GM12872 (cell line): ENCODE measurements around the gene DHX8.

Experiments used
- TF ChIP-seq, protein P1 (sequence below): IDR thresholded peaks from 3 replicates; pipeline ENCODE4 v1.5.1; 2011; ENCODE audit warnings: low read depth, mild to moderate bottlenecking, low read length, moderate library complexity; ENCODE audit not compliant: insufficient read depth

The DHX8 gene

DNA sequence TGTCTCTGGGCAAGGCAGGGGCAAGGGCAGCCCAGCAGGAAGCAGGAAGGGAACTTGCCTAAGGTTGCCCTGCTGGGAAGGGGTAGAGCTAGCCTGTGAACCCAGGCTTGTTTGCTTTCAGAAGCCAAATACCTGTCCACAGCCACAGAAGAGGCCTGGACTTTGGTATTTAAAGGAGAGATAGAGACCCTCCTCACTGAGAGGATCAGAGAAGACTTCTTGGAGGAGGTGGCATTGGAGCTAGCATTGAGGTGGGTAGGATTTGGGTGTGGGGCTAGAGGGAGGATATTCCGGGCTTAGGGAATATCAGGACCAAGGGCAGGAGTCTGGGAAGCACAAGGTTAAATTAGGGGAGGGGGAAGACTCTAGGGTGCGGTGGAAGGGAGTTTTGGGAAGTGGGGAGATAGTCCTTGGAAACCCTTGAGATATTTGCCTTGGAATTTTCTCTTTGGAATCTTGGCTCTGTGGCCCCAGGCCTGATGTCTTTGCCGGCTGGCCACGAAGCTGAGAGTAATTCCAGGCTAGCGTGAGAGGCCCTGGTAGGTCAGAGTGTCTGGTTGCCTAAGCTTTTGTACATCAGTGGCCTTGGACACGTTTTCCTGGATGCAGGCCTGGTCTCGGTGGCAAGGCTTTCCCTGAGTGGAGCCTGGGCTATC, 75.5 kb downstream of the DHX8 start:
- TF ChIP-seq, protein P1, sequence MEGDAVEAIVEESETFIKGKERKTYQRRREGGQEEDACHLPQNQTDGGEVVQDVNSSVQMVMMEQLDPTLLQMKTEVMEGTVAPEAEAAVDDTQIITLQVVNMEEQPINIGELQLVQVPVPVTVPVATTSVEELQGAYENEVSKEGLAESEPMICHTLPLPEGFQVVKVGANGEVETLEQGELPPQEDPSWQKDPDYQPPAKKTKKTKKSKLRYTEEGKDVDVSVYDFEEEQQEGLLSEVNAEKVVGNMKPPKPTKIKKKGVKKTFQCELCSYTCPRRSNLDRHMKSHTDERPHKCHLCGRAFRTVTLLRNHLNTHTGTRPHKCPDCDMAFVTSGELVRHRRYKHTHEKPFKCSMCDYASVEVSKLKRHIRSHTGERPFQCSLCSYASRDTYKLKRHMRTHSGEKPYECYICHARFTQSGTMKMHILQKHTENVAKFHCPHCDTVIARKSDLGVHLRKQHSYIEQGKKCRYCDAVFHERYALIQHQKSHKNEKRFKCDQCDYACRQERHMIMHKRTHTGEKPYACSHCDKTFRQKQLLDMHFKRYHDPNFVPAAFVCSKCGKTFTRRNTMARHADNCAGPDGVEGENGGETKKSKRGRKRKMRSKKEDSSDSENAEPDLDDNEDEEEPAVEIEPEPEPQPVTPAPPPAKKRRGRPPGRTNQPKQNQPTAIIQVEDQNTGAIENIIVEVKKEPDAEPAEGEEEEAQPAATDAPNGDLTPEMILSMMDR = no peak

DNA sequence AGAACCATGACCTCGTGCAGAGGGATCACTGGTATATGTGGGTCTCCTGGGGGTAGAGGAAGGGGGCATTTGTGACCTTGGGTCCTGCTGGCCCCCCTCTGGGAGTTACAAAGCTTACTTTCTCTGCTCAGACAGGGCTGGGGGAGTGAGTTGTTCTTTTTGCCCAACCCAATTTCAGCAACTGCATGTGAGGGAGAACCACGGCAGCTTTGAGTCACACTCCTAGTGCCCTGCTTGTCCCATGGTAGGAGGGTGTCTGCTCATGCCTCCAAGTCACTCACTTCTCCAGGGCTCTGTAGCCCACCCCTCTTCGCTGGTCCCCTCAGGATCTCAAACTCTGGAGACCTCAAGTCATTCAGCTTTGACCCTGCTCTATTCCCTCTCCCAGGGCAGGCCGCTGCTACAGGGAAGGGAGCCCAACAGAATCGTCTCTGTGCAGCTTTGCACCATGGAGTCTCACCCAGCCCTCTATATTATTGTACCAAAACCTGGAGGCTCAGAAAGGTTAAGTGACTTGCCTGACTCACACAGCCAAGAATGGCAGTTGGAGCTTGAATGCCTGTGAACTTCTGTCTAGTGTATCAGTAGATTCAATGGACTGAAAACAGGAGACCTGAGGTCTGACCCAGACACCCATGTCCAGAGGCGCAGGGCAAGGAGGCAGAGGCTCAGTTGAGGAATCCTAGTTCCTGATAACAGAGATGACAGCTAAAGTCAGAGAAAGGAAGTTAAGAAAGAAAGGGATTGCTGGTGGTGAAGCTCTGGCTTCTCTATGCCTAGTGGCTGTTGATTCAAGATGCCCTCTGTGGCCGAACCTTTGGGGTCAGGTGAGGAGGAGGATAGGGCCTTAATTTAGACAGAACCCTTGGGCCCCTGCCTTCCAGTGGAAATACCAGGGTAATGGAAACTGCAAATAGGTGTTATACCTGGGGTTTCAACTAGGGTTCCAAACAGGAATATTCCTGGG, 77.0 kb downstream of the DHX8 start:
- TF ChIP-seq, protein P1 = no peak

DNA sequence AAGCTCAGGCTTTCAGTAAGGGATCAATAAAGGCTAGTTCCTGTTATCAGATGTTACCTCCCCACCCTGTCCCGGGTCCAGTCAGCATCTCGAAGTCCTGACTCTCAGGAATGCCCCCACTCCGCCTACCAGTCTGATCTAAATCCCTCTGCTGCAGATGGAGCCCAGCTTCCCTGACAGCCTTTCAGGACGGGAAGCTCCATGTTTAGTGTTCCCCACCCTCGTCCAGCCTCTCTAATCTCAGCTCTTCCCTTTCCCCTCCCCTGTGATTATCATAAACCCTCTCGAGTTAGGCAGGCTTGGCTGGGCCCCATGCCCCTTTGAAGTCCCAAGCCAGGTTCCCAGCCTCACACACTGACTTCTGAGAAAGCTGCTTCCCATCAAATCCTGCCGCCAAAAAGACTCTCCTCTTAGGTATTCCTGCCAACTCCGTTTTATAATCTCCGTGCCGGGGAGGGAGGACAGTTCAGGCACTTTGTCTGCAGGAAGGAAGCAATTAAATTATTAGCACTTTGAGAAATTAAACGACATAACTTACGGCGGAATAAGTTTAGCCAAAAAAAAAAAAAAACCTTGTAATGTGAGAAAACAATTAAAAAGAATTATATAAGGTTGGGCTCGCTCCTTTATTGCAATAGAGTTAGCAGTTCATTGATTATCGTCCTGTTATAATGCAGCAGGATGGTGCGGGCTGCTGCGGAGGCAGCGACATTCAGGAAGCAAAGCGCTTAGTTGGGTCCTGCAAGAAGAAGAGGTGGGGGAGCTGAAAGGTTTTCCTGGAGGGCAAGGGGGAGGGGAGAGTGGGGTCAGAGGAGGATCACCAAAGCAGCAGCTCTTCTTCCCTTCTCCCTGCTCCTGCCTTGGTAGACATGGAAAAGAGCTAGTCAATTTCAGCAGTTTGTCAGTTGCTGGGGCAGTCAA, 79.2 kb downstream of the DHX8 start:
- TF ChIP-seq, protein P1 = no peak

DNA sequence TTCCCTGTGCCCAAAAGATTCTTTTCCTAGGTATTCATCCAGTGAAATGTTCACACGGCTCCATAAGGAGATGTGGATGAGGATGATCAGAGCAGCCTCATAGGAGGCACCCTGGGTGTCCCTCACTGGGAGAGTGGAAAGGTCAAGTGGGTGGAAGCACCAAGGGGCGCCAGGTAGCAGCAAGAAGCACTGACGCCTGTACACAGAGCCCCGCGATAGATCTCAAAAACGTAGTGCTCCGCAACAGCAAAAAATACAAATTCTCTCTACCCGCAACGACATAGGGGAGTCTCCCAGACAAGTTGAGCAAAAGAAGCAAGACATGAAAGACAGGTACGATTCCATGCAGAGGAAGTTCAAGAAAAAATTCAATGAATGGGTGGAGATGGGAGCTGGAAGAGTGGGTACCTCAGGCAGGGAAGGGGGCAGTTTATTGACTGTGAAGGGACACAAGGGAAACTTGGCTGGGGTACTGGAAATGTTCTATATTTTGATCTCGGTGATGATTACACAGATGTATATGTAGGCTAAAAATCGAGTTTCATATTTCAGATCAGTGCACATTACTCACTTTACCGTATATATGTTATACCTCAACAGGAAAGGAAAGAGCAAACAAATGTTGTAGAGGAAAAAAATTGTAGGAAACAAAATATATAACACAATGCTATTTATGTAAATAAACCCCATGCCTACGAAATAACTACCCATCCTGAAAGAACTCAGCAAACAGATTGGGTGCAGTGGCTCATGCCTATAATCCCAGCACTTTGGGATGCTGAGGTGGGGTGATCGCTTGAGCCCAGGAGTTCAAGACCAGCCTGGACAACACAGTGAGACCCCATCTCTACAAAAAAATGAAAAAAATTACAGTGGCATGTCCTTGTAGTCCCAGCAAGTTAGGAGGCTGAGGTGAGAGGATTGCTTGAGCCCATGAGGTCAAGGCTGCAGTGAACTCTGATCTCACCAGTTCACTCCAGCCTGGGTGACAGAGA, 80.1 kb downstream of the DHX8 start:
- TF ChIP-seq, protein P1 = no peak

DNA sequence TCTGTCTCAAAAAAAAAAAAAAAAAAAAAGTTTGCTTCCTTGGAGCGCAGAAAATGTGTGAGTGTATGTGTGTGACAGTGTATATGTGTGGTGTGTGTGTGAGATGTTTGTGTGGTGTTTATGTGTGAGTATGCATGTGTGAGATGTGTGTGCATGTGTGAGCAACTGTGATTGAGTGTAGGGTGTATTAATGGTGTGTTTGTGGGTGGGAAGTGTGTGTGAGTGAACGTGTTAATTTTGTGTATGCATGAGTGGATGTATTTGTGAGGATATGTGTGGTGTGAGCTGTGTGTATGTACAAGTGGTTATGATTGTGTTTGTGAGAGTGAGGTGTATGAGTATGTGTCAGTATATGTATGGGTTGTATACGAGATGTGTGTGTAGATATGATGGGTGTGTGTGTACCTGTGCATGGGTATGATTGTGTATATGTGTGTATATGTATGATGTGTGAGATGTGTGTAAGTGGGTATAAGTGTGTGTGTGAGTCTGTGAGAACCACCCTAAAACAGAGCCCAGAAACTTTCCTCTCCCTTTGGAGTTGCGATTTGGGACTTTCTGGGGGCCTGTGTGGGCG, 84.8 kb downstream of the DHX8 start:
- TF ChIP-seq, protein P1 = no peak

DNA sequence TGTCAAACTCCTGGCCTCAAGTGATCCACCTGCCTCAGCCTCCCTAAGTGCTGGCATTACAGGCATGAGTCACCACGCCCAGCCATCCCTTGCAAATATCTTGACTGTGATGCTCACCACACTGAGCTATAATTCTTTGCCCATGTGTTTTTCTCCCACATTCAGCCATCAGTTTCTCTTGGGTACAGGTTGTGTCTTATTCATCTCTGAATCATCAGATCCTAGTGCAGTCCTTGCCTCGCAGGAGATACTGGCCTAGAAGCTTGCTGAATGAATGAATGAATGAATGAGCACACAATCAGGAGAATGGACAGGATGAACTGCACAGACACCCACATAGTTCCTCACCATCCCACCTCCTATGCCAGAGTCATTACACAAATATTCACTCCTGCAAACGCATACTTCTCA, 86.7 kb downstream of the DHX8 start:
- TF ChIP-seq, protein P1 = no peak
